K562 (cell line): ENCODE results near the gene IL12RB1.

ENCODE experiments used
- FIP1L1 ChIP-seq: fragments of 200-400 bp; formaldehyde crosslinking; IDR thresholded peaks from 2 replicates; pipeline ENCODE4 v1.6.1; 2018; ENCODE audit warnings: mild to moderate bottlenecking, low read depth, low read length; ENCODE audit not compliant: poor library complexity, severe bottlenecking
- MXI1 ChIP-seq: IDR thresholded peaks from 2 replicates; pipeline ENCODE4 v1.6.1; 2011; ENCODE audit warnings: low read depth, mild to moderate bottlenecking, improper control_type of control experiment, low read length
- RCOR1 ChIP-seq, 2 experiments: IDR thresholded peaks; 2 replicates each; pipeline ENCODE4 v1.6.1; 2012; ENCODE audit warnings: low read depth in 2 of 2, low read length in 2 of 2, borderline replicate concordance in 1 of 2, improper control_type of control experiment in 1 of 2
- SUPT5H ChIP-seq: fragments of 450-650 bp; IDR thresholded peaks from 2 replicates; pipeline ENCODE4 v1.6.1; 2016
- ZNF780A ChIP-seq: fragments of 250-450 bp; sonication (Bioruptor Pico); IDR thresholded peaks from 2 replicates; pipeline ENCODE4 v1.5.0; 2021; ENCODE audit warnings: mild to moderate bottlenecking
- TF ChIP-seq, protein P1 (sequence below), 3 experiments: IDR thresholded peaks in 2 of 3; conservative IDR thresholded peaks in 1 of 3; 2 replicates each; pipeline ENCODE4 v1.5.1; 2011 to 2012; ENCODE audit warnings: low read length in 3 of 3, mild to moderate bottlenecking in 3 of 3, control low read depth in 2 of 3, improper control_type of control experiment in 1 of 3, inconsistent platforms in 1 of 3, low read depth in 1 of 3, mixed read lengths in 1 of 3, moderate library complexity in 1 of 3; ENCODE audit not compliant: insufficient read depth in 2 of 3

DNA sequence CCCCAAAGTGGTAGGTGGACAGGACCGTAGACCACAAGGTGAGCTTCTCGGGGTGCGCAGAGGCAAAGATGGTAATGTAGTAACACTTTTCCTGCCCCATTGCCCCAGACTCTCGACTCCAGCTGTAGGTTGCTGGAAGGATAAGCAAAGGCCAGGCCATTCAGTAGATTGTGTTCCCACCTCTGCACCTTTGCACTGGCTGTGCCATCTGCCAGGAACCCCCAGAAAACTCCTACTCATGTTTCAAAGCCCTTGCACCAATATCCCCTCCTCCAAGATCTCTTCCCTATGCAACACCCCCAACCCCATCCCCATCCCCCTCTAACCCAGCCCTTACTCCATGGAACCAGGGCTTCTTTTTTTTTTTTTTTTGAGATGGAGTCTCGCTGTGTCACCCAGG lies 18.3 kb downstream of the IL12RB1 start:
- TF ChIP-seq SUPT5H: no peak
- no peak for TF ChIP-seq MXI1
- TF ChIP-seq RCOR1 (IDR thresholded peaks at IDR 0.05; ENCODE audit: borderline replicate concordance in 1 of 2, low read depth in 2 of 2, low read length in 2 of 2): no peak
- TF ChIP-seq, protein P1, sequence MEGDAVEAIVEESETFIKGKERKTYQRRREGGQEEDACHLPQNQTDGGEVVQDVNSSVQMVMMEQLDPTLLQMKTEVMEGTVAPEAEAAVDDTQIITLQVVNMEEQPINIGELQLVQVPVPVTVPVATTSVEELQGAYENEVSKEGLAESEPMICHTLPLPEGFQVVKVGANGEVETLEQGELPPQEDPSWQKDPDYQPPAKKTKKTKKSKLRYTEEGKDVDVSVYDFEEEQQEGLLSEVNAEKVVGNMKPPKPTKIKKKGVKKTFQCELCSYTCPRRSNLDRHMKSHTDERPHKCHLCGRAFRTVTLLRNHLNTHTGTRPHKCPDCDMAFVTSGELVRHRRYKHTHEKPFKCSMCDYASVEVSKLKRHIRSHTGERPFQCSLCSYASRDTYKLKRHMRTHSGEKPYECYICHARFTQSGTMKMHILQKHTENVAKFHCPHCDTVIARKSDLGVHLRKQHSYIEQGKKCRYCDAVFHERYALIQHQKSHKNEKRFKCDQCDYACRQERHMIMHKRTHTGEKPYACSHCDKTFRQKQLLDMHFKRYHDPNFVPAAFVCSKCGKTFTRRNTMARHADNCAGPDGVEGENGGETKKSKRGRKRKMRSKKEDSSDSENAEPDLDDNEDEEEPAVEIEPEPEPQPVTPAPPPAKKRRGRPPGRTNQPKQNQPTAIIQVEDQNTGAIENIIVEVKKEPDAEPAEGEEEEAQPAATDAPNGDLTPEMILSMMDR (IDR thresholded peaks at IDR 0.05 in 2 of 3, conservative IDR thresholded peaks at IDR 0.05 in 1 of 3; ENCODE audit: insufficient read depth in 2 of 3, low read depth in 1 of 3, low read length in 3 of 3): no peak
- TF ChIP-seq ZNF780A (CRISPR knock-in tag): no peak
- no peak for TF ChIP-seq FIP1L1
